Activated T-helper 17 cell treated with anti-CD3 and anti-CD28 coated beads, Interleukin-2, amount 50 U/mL, for 72 hours (primary cell): ENCODE results near the gene KCNT2. TPM values are rescaled to one million over a fixed set of nuclear protein-coding genes. Genes with fewer than 3 reads are reported as not detected.
"Not testable (repeated sequence)": the region's sequence is repeated elsewhere in the genome, so short reads cannot be mapped to it uniquely, and the experiment has no call there.

Experiments
- ATAC-seq: fragments of 150-1000 bp; cut with Tn5 transposase; replicated peaks from 2 replicates; pipeline ENCODE4 v1.10.0; 2021; ENCODE audit warnings: mild to moderate bottlenecking, moderate library complexity
- H3K27ac Mint-ChIP-seq: one replicate; pipeline ENCODE4 v1.8.0; 2022; ENCODE audit warnings: mixed read lengths
- H3K27me3 Mint-ChIP-seq: one replicate; pipeline ENCODE4 v1.8.0; 2022; ENCODE audit warnings: mixed read lengths
- H3K36me3 Mint-ChIP-seq: one replicate; pipeline ENCODE4 v1.8.0; 2022; ENCODE audit warnings: low read depth, mild to moderate bottlenecking, mixed read lengths
- H3K4me1 Mint-ChIP-seq: one replicate; pipeline ENCODE4 v1.8.0; 2022; ENCODE audit warnings: mixed read lengths
- H3K4me3 Mint-ChIP-seq: one replicate; pipeline ENCODE4 v1.8.0; 2022; ENCODE audit warnings: mild to moderate bottlenecking, mixed read lengths
- H3K9me3 Mint-ChIP-seq: one replicate; pipeline ENCODE4 v1.8.0; 2022; ENCODE audit warnings: mixed read lengths
- total RNA-seq, 2 donors: library from RNA; stranded (reverse); gene quantifications; one replicate each; pipeline ENCODE4 v1.2.3, GENCODE V29; 2022

KCNT2 gene
- total RNA-seq, 2 donors from 2014 or later = 0.04 to 0.48 TPM

GRCh38 chr1:196515904-196516303, 92.3 kb downstream of the KCNT2 start:
- H3K4me3 Mint-ChIP-seq = no peak overlapping the region
- no peak overlapping the region for H3K27ac Mint-ChIP-seq
- no peak for ATAC-seq
- no peaks in the 10 kb centered on the region for H3K4me1 Mint-ChIP-seq
- no peaks in the 10 kb centered on the region for H3K9me3 Mint-ChIP-seq
- no peaks in the 10 kb centered on the region for H3K36me3 Mint-ChIP-seq
- no peaks in the 10 kb centered on the region for H3K27me3 Mint-ChIP-seq

- Mint-ChIP-seq H3K4me1 (no peaks in the 10 kb centered on the region), H3K27ac (no peak overlapping the region), H3K9me3 (no peaks in the 10 kb centered on the region), H3K36me3 (no peaks in the 10 kb centered on the region), H3K27me3 (no peaks in the 10 kb centered on the region), H3K4me3 (no peak overlapping the region)
- ATAC-seq = no peak
Measured at GRCh38 chr1:196513821-196514220, 94.4 kb downstream of the KCNT2 start.

- Mint-ChIP-seq H3K4me1 (no peaks in the 10 kb centered on the region), H3K27ac (no peak overlapping the region), H3K4me3 (no peak overlapping the region), H3K9me3 (no peaks in the 10 kb centered on the region), H3K36me3 (no peaks in the 10 kb centered on the region), H3K27me3 (no peaks in the 10 kb centered on the region)
- no peak for ATAC-seq
Measured at GRCh38 chr1:196510451-196510850, 97.8 kb downstream of the KCNT2 start.

GRCh38 chr1:196504224-196504623, 104.0 kb downstream of the KCNT2 start:
- H3K36me3 Mint-ChIP-seq, H3K27me3 Mint-ChIP-seq, H3K4me3 Mint-ChIP-seq, H3K4me1 Mint-ChIP-seq, ATAC-seq, H3K9me3 Mint-ChIP-seq, H3K27ac Mint-ChIP-seq: not testable (repeated sequence)

- H3K27ac Mint-ChIP-seq = no peak overlapping the region
- no peaks in the 10 kb centered on the region for H3K4me1 Mint-ChIP-seq
- ATAC-seq = no peak
- H3K27me3 Mint-ChIP-seq = no peaks in the 10 kb centered on the region
- no peak overlapping the region for H3K4me3 Mint-ChIP-seq
- H3K36me3 Mint-ChIP-seq = no peaks in the 10 kb centered on the region
- H3K9me3 Mint-ChIP-seq = peaks cover 4% of the 10 kb centered on the region
Measured at GRCh38 chr1:196502437-196502836, 105.8 kb downstream of the KCNT2 start.

GRCh38 chr1:196501760-196502428, 106.3 kb downstream of the KCNT2 start:
- Mint-ChIP-seq H3K27ac (no peak overlapping the region), H3K36me3 (no peaks in the 10 kb centered on the region), H3K27me3 (no peaks in the 10 kb centered on the region), H3K4me1 (no peaks in the 10 kb centered on the region), H3K4me3 (no peak overlapping the region), H3K9me3 (peaks cover 4% of the 10 kb centered on the region)
- no peak for ATAC-seq

GRCh38 chr1:196497817-196498216, 110.4 kb downstream of the KCNT2 start:
- Mint-ChIP-seq H3K27me3 (no peaks in the 10 kb centered on the region), H3K4me1 (no peaks in the 10 kb centered on the region), H3K4me3 (no peak overlapping the region), H3K9me3 (no peaks in the 10 kb centered on the region), H3K27ac (no peak overlapping the region), H3K36me3 (no peaks in the 10 kb centered on the region)
- no peak for ATAC-seq

- H3K36me3 Mint-ChIP-seq = no peaks in the 10 kb centered on the region
- no peaks in the 10 kb centered on the region for H3K27me3 Mint-ChIP-seq
- no peak overlapping the region for H3K4me3 Mint-ChIP-seq
- no peak overlapping the region for H3K27ac Mint-ChIP-seq
- no peaks in the 10 kb centered on the region for H3K4me1 Mint-ChIP-seq
- no peak for ATAC-seq
- no peaks in the 10 kb centered on the region for H3K9me3 Mint-ChIP-seq
Measured at GRCh38 chr1:196494766-196495165, 113.5 kb downstream of the KCNT2 start.

- Mint-ChIP-seq H3K36me3 (no peaks in the 10 kb centered on the region), H3K9me3 (no peaks in the 10 kb centered on the region), H3K4me1 (no peaks in the 10 kb centered on the region), H3K4me3 (no peak overlapping the region), H3K27me3 (no peaks in the 10 kb centered on the region), H3K27ac (no peak overlapping the region)
- ATAC-seq = no peak
Measured at GRCh38 chr1:196493881-196494280, 114.4 kb downstream of the KCNT2 start.

- H3K36me3 Mint-ChIP-seq = no peaks in the 10 kb centered on the region
- H3K9me3 Mint-ChIP-seq = no peaks in the 10 kb centered on the region
- no peak for ATAC-seq
- no peaks in the 10 kb centered on the region for H3K27me3 Mint-ChIP-seq
- H3K27ac Mint-ChIP-seq = no peak overlapping the region
- no peaks in the 10 kb centered on the region for H3K4me1 Mint-ChIP-seq
- H3K4me3 Mint-ChIP-seq = no peak overlapping the region
Measured at GRCh38 chr1:196488579-196488978, 119.7 kb downstream of the KCNT2 start.

- Mint-ChIP-seq H3K36me3 (no peaks in the 10 kb centered on the region), H3K4me1 (no peaks in the 10 kb centered on the region), H3K27ac (no peak overlapping the region), H3K9me3 (no peaks in the 10 kb centered on the region), H3K27me3 (no peaks in the 10 kb centered on the region), H3K4me3 (no peak overlapping the region)
- ATAC-seq = no peak
Measured at GRCh38 chr1:196486346-196486745, 121.9 kb downstream of the KCNT2 start.

- Mint-ChIP-seq H3K9me3 (no peaks in the 10 kb centered on the region), H3K27ac (no peak overlapping the region), H3K36me3 (no peaks in the 10 kb centered on the region), H3K4me3 (no peak overlapping the region), H3K4me1 (no peaks in the 10 kb centered on the region), H3K27me3 (peaks cover 3% of the 10 kb centered on the region)
- no peak for ATAC-seq
Measured at GRCh38 chr1:196481616-196482015, 126.6 kb downstream of the KCNT2 start.

GRCh38 chr1:196477262-196477661, 131.0 kb downstream of the KCNT2 start:
- Mint-ChIP-seq H3K27ac (no peak overlapping the region), H3K9me3 (no peaks in the 10 kb centered on the region), H3K4me1 (no peaks in the 10 kb centered on the region), H3K4me3 (no peak overlapping the region), H3K27me3 (peaks cover 3% of the 10 kb centered on the region), H3K36me3 (no peaks in the 10 kb centered on the region)
- no peak for ATAC-seq

GRCh38 chr1:196467230-196467925, 140.9 kb downstream of the KCNT2 start:
- H3K4me1 Mint-ChIP-seq = no peaks in the 10 kb centered on the region
- no peak overlapping the region for H3K4me3 Mint-ChIP-seq
- H3K27ac Mint-ChIP-seq = no peak overlapping the region
- no peak for ATAC-seq
- no peaks in the 10 kb centered on the region for H3K9me3 Mint-ChIP-seq
- H3K36me3 Mint-ChIP-seq = no peaks in the 10 kb centered on the region
- H3K27me3 Mint-ChIP-seq = no peaks in the 10 kb centered on the region

- no peaks in the 10 kb centered on the region for H3K36me3 Mint-ChIP-seq
- no peaks in the 10 kb centered on the region for H3K9me3 Mint-ChIP-seq
- H3K4me1 Mint-ChIP-seq = no peaks in the 10 kb centered on the region
- no peak overlapping the region for H3K4me3 Mint-ChIP-seq
- no peak overlapping the region for H3K27ac Mint-ChIP-seq
- H3K27me3 Mint-ChIP-seq = no peaks in the 10 kb centered on the region
- ATAC-seq = no peak
Measured at GRCh38 chr1:196466654-196467053, 141.6 kb downstream of the KCNT2 start.
